Measurements from ENCODE around the gene PIM3.

The PIM3 gene

DNA sequence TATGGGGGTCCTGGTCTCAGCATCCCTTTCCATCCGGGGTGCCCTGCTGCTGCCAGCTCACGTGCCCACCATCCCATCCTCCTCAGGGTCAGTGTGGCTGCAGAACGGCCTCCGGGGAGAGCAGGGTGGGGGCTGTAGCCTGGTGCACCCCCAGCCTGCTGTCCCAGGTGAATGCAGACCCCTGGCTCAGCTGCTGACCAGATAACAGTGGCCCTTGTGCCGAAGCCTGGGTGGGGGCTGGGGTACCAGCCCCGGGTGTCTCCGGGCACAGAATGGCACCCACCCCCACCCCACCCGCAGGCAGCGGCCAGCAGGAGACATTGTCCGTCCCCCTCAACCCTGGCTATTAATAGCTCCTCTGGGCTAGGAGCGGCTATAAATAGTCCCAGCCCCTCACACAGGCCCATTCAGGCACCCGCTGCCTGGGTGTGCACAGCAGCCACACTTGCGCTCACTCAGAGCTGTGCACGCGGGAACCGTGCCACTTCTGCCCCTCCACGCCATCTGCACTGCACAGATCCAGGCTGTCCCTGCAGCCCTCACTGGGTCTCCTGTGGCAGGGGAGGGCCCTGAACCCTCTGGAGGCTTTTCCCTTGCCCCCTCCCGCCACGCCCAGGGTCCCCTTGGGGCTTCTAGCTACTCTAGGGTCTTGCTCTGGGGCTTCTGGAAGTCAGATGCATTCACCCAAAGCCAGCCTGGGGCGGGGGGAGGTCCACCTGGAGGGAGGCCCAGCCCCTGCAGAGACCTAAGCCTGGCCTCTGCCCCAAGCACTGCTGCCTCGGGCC is 23.4 kb upstream of the PIM3 start:
- Histone ChIP-seq H3K4me1 (ENCODE audit: low read depth, poor library complexity, severe bottlenecking) (peaks cover 27% of the 10 kb centered on the region), H3K27ac (peak overlapping the region; percentile 83), H3K4me2 (peak overlapping the region; percentile 39; the same call in 1 of the 2 replicates), H3K36me3 (ENCODE audit: insufficient read depth) (no peaks in the 10 kb centered on the region), H2AFZ (ENCODE audit: low read depth) (no peak overlapping the region), H3K79me2 (ENCODE audit: insufficient read depth, low read depth) (no peaks in the 10 kb centered on the region), H4K20me1 (ENCODE audit: insufficient read depth) (no peaks in the 10 kb centered on the region), H3K4me3 (IDR thresholded peaks at IDR 0.05; ENCODE audit: insufficient read depth, low read depth, low read length) (no peak overlapping the region), H3K9ac (peak overlapping the region; percentile 61; the same call in 1 of the 2 replicates), H3K27me3 (ENCODE audit: insufficient read depth, low read depth) (no peaks in the 10 kb centered on the region)
- TF ChIP-seq, protein P1, sequence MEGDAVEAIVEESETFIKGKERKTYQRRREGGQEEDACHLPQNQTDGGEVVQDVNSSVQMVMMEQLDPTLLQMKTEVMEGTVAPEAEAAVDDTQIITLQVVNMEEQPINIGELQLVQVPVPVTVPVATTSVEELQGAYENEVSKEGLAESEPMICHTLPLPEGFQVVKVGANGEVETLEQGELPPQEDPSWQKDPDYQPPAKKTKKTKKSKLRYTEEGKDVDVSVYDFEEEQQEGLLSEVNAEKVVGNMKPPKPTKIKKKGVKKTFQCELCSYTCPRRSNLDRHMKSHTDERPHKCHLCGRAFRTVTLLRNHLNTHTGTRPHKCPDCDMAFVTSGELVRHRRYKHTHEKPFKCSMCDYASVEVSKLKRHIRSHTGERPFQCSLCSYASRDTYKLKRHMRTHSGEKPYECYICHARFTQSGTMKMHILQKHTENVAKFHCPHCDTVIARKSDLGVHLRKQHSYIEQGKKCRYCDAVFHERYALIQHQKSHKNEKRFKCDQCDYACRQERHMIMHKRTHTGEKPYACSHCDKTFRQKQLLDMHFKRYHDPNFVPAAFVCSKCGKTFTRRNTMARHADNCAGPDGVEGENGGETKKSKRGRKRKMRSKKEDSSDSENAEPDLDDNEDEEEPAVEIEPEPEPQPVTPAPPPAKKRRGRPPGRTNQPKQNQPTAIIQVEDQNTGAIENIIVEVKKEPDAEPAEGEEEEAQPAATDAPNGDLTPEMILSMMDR (conservative IDR thresholded peaks at IDR 0.05; ENCODE audit: low read depth, low read length), result no peak

DNA sequence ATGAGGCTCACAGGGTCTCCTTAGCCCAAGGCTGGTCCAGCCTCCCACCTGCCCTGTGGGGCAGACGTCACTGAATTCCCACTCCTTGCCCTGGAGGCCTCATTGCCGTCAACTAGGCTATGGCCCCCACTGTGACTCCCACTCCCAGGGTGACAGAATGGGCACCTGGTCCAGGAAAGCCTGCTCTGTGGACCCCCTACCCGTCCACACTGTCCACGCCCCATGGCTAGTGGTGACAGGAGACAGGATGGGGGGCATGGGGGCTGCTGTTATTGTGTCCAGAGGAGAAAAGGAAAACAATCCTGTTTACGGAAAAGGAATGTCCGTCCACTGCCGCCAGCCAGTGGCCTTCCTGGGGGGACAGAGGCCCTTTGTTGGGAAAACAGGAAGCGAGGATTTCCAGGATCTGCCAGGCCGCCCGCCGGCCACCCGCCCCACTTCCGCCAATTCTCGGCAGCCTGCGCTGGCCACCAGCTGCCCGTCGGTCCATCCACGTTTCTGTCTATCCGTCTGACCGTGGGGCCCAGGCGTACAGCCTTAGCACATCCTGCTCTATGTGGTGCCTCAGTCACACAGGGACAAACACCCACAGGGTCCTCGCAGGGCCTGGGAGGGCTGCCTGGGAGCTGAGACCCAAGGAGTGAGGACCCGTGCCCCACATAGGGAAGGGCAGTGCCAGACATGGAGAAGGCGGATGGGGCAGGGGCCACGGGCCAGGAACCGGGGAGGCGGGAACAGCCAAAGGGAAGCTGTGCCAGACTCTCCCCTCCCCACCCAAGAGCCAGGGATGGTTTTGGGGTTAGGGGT is 22.6 kb upstream of the PIM3 start:
- H3K27me3 ChIP-seq (ENCODE audit: insufficient read depth, low read depth), result no peaks in the 10 kb centered on the region
- H3K27ac ChIP-seq, result no peak overlapping the region
- H3K4me2 ChIP-seq, result no peak overlapping the region
- no peaks in the 10 kb centered on the region for H3K36me3 ChIP-seq (ENCODE audit: insufficient read depth)
- no peaks in the 10 kb centered on the region for H4K20me1 ChIP-seq (ENCODE audit: insufficient read depth)
- no peak overlapping the region for H2AFZ ChIP-seq (ENCODE audit: low read depth)
- no peaks in the 10 kb centered on the region for H3K79me2 ChIP-seq (ENCODE audit: insufficient read depth, low read depth)
- TF ChIP-seq, protein P1 (conservative IDR thresholded peaks at IDR 0.05; ENCODE audit: low read depth, low read length), result no peak
- peaks cover 21% of the 10 kb centered on the region for H3K4me1 ChIP-seq (ENCODE audit: low read depth, poor library complexity, severe bottlenecking)
- H3K4me3 ChIP-seq (IDR thresholded peaks at IDR 0.05; ENCODE audit: insufficient read depth, low read depth, low read length), result no peak overlapping the region
- no peak overlapping the region for H3K9ac ChIP-seq

DNA sequence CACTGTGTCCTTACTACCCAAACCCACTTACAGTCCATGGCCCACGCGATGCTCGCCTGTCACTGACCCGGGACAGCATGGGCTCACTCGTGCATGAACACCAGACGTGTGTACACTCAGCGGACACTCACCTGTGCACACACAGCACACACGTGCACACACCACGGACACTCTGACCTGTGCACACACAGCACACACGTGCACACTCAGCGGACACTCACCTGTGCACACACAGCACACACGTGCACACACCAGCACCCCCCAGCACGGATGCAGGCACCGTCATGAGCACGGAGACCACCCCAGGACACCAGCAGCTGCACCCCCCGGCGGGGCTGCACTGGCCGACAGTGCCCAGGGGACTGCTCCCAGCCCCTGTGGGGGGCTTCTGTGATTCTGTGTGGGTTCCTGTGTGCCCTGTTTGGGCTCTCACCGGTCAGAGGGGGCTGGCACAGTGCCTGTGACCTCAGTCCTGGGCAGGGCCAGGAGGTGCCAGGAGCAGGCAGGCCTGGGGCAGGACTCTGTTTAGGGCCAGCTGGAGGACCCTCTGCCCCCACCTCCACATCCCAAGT is 21.9 kb upstream of the PIM3 start:
- Histone ChIP-seq H4K20me1 (ENCODE audit: insufficient read depth) (no peaks in the 10 kb centered on the region), H3K79me2 (ENCODE audit: insufficient read depth, low read depth) (no peaks in the 10 kb centered on the region), H3K27ac (no peak overlapping the region), H3K27me3 (ENCODE audit: insufficient read depth, low read depth) (no peaks in the 10 kb centered on the region), H3K4me1 (ENCODE audit: low read depth, poor library complexity, severe bottlenecking) (peaks cover 14% of the 10 kb centered on the region), H3K4me3 (IDR thresholded peaks at IDR 0.05; ENCODE audit: insufficient read depth, low read depth, low read length) (no peak overlapping the region), H2AFZ (ENCODE audit: low read depth) (no peak overlapping the region), H3K4me2 (no peak overlapping the region), H3K36me3 (ENCODE audit: insufficient read depth) (no peaks in the 10 kb centered on the region), H3K9ac (no peak overlapping the region)
- TF ChIP-seq, protein P1 (conservative IDR thresholded peaks at IDR 0.05; ENCODE audit: low read depth, low read length), result no peak

DNA sequence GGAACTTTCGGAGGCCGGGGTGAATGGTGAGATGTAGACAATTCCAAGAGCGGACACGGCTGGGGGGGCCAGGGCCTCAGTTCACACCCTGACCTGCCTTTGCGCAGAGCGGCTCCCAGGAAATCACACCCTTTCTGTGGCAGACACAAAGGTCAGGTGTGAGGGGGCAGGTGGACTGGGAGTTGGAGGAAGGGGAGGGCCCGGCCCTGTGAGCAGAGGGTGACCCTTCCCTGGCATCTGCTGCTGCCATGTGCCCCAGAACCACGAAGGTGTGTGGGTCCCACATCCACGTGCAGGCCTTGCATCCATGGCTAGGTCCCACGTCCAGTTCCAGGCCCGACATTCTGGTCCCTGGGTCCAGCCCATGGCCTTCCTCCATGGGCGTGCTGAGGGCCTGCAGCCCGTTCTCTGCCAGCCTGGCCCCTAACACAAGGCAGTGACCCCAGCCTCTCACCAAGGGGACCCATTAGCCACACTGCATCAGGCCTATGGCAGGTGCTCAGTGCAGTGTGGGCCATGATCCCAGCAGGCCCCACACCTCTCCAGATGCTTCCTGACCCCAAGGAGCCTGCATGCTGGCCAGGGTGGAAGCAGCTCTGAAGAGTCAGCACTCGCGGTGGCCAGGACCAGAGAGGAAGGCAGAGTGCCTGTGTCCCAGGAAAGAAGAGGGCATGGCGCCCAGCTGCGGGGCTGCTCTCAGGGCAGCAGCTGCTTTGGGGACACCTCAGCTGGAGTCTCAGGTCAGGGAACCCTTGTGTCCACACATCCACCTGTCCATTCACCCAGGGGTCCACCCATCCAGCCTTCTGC is 18.9 kb upstream of the PIM3 start:
- Histone ChIP-seq H3K27me3 (ENCODE audit: insufficient read depth, low read depth) (no peaks in the 10 kb centered on the region), H3K4me1 (ENCODE audit: low read depth, poor library complexity, severe bottlenecking) (peaks cover 9% of the 10 kb centered on the region), H4K20me1 (ENCODE audit: insufficient read depth) (no peaks in the 10 kb centered on the region), H3K27ac (no peak overlapping the region), H3K4me3 (IDR thresholded peaks at IDR 0.05; ENCODE audit: insufficient read depth, low read depth, low read length) (no peak overlapping the region), H3K36me3 (ENCODE audit: insufficient read depth) (no peaks in the 10 kb centered on the region), H2AFZ (ENCODE audit: low read depth) (no peak overlapping the region), H3K79me2 (ENCODE audit: insufficient read depth, low read depth) (no peaks in the 10 kb centered on the region), H3K4me2 (no peak overlapping the region), H3K9ac (no peak overlapping the region)
- TF ChIP-seq, protein P1 (conservative IDR thresholded peaks at IDR 0.05; ENCODE audit: low read depth, low read length), result no peak
